ACC112 (cell line): ENCODE measurements around the gene CCNL2.
"Not testable (repeated sequence)": the region's sequence is repeated elsewhere in the genome, so short reads cannot be mapped to it uniquely, and the experiment has no call there.

ENCODE experiments used
- H2AFZ ChIP-seq: fragments of 200-600 bp; sonication (generic); one replicate; pipeline ENCODE4 v1.6.0; 2017; ENCODE audit warnings: antibody characterized with exemption, low read length; ENCODE audit not compliant: unreplicated experiment
- H3K27ac ChIP-seq: fragments of 200-600 bp; sonication (generic); 2 replicates; pipeline ENCODE4 v1.5.1; 2014; ENCODE audit warnings: low read depth, mild to moderate bottlenecking, antibody characterized with exemption, low read length, moderate library complexity
- H3K27me3 ChIP-seq: fragments of 200-600 bp; sonication (generic); 2 replicates; pipeline ENCODE4 v1.6.1; 2014; ENCODE audit warnings: mild to moderate bottlenecking, antibody characterized with exemption, low read length, moderate library complexity, mixed read lengths; ENCODE audit not compliant: insufficient read depth
- H3K36me3 ChIP-seq: fragments of 200-600 bp; sonication (generic); 2 replicates; pipeline ENCODE4 v1.6.1; 2016; ENCODE audit warnings: mild to moderate bottlenecking, antibody characterized with exemption, low read length, moderate library complexity, mixed read lengths; ENCODE audit not compliant: insufficient read depth
- H3K4me1 ChIP-seq: fragments of 200-600 bp; sonication (generic); one replicate; pipeline ENCODE4 v1.6.1; 2016; ENCODE audit warnings: low read length, mixed read lengths; ENCODE audit not compliant: insufficient read depth, unreplicated experiment, control insufficient read depth
- H3K4me3 ChIP-seq: fragments of 200-600 bp; sonication (generic); 2 replicates; pipeline ENCODE4 v1.5.1; 2014; ENCODE audit warnings: mild to moderate bottlenecking, low read depth, low read length
- H3K79me2 ChIP-seq: fragments of 200-600 bp; sonication (generic); one replicate; pipeline ENCODE4 v1.6.0; 2016; ENCODE audit warnings: low read length; ENCODE audit not compliant: control insufficient read depth, unreplicated experiment, insufficient read depth

CCNL2 gene

DNA sequence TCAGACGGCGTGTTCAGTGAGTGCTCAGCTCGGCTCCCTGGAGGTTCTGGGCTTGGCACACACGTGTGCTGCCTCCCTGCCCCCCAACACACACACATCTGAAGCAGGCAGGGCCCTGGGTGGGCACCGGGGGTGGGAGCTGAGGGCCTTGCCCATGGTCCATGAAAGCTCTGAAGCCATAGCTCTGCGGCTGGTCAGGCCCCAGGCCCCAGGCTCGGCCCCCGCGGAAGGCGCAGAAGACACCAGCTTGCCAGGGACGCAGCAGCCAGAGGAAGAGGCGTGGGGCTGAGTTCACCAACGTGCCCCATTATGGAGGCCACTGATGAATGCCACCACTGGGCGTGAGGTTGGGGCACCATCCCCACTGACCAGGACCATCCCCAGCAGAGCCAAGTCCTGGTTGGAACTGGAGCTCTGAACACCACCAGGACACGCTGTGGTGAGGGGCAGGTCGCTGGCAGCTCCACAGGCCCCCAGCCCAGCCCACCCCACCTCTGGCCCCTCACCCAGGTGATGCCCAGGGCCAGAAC lies 28.3 kb downstream of the CCNL2 start:
- Histone ChIP-seq H3K4me1 (peaks cover 20% of the 10 kb centered on the region), H3K79me2 (peaks cover 25% of the 10 kb centered on the region), H3K36me3 (no peaks in the 10 kb centered on the region; the same call in 1 of the 2 replicates), H2AFZ (no peak overlapping the region), H3K27me3 (no peaks in the 10 kb centered on the region), H3K4me3 (no peak overlapping the region), H3K27ac (no peak overlapping the region)

DNA sequence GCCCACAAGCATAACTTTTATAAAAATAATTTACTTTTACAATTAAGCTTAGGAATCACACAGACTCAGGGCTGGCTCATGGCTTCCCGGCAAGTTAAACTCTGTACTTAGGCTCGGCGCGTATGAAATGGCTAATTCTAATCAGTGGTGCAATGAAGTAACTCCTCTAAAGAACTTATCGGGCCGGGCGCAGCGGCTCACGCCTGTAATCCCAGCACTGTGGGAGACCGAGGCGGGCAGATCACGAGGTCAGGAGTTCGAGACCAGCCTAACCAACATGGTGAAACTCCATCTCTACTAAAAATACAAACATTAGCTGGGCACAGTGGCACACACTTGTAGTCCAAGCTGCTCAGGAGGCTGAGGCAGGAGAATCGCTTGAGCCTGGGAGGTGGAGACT lies 29.0 kb downstream of the CCNL2 start:
- Histone ChIP-seq H3K4me1 (peaks cover 20% of the 10 kb centered on the region), H3K79me2 (peaks cover 25% of the 10 kb centered on the region)
- not testable (repeated sequence) for H3K27ac ChIP-seq, H3K36me3 ChIP-seq, H3K27me3 ChIP-seq, H2AFZ ChIP-seq, H3K4me3 ChIP-seq

DNA sequence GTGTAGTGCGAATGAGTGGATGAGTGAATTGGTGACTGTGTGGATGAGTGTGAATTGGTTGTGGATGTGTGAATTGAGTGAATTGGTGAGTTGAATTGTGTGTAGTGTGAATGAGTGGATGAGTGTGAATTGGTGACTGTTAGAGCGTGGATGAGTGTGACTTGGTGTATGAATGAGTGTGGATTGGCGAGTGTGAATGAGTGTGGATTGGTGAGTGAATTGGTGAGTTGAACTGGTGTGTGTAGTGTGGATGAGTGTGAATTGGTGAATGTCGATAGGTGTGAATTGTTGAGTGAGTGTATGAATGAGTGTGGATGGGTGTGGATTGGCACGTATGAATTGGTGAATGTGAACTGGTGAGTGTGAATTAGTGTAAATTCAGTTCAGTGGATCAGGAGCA lies 31.8 kb downstream of the CCNL2 start:
- no peaks in the 10 kb centered on the region for H3K27me3 ChIP-seq
- H2AFZ ChIP-seq: no peak overlapping the region
- no peak overlapping the region for H3K4me3 ChIP-seq
- peaks cover 7% of the 10 kb centered on the region for H3K4me1 ChIP-seq
- H3K79me2 ChIP-seq: peaks cover 2% of the 10 kb centered on the region
- H3K36me3 ChIP-seq: no peaks in the 10 kb centered on the region; the same call in 1 of the 2 replicates
- H3K27ac ChIP-seq: no peak overlapping the region

DNA sequence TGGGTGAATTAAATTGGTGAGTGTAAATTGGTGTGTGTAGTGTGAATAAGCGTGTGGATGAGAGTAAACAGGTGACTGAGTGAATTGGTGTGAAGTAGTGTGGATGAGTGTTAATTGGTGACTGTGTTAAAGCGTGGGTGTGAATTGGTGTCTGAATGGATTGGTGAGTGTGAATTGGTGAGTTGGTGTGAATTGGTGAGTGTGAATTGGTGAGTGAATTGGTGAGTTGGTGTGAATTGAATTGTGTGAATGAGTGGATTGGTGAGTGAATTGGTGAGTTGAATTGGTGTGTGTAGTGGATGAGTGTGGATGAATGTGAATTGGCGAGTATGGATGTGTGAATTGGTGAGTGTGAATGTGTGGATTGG lies 32.5 kb downstream of the CCNL2 start:
- no peak overlapping the region for H3K27ac ChIP-seq
- no peak overlapping the region for H2AFZ ChIP-seq
- no peaks in the 10 kb centered on the region for H3K27me3 ChIP-seq
- H3K79me2 ChIP-seq: no peaks in the 10 kb centered on the region
- no peak overlapping the region for H3K4me3 ChIP-seq
- H3K4me1 ChIP-seq: peaks cover 8% of the 10 kb centered on the region
- H3K36me3 ChIP-seq: no peaks in the 10 kb centered on the region; the same call in 1 of the 2 replicates

DNA sequence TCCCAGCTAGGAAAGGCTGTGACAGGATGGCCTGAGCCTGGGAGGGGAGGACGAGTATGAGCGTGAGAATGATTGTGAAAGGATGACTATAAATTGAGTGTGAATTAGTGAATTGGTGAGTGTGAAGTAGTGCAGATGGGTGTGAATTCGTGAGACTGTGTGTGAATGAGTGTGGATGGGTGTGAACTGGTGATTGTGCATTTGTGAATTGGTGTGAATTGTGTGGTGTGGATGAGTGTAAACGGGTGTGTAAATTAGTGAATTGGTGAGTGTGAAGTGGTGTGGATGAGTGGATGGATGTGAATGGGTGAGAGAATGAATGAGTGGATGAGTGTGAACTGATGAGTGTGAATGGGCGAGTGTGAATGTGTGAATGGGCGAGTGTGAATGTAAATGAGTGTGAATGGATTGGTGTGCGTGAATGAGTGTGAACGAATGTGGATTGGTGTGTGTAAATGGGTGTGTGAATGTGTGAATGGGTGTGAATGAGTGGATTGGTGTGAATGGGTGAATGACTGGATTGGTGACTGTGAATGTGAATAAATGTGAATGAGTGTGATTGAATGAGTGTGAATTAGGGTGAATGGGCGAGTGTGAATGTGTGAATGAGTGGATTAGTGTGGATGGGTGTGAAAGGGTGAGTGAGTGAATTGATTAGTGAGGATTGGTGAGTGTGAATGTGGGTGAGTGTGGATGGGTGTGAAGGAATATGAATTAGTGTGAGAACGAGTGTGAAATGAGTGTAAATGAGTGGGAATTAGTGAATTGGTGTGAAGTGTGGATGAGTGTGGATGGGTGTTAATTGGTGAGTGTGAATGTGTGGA lies 33.0 kb downstream of the CCNL2 start:
- no peak overlapping the region for H3K4me3 ChIP-seq
- peaks cover 10% of the 10 kb centered on the region for H3K4me1 ChIP-seq
- no peaks in the 10 kb centered on the region for H3K79me2 ChIP-seq
- no peak overlapping the region for H3K27ac ChIP-seq
- H3K36me3 ChIP-seq: no peaks in the 10 kb centered on the region
- H3K27me3 ChIP-seq: no peaks in the 10 kb centered on the region
- H2AFZ ChIP-seq: no peak overlapping the region

DNA sequence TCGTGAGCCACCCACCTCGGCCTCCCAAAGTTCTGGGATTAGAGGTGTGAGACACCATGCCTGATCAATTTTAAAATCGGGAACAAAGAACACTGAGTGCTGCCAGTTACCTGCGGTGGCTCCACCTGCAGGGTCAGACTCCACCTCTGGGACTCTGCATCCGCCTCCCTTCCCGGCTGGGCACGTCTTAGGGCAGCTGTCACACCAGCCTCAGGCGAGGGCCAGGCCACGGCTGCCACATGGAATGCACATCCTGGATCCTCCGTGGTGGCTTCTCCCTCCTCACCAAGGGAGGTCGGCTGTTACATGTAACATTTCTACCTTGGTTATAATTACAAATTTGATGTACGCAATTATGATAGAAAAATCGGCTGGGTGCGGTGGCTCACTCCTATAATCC lies 34.9 kb downstream of the CCNL2 start:
- H3K27ac ChIP-seq: no peak overlapping the region
- no peaks in the 10 kb centered on the region for H3K27me3 ChIP-seq
- no peaks in the 10 kb centered on the region for H3K79me2 ChIP-seq
- H3K4me1 ChIP-seq: peaks cover 28% of the 10 kb centered on the region
- H3K4me3 ChIP-seq: no peak overlapping the region
- H3K36me3 ChIP-seq: no peaks in the 10 kb centered on the region
- H2AFZ ChIP-seq: no peak overlapping the region

DNA sequence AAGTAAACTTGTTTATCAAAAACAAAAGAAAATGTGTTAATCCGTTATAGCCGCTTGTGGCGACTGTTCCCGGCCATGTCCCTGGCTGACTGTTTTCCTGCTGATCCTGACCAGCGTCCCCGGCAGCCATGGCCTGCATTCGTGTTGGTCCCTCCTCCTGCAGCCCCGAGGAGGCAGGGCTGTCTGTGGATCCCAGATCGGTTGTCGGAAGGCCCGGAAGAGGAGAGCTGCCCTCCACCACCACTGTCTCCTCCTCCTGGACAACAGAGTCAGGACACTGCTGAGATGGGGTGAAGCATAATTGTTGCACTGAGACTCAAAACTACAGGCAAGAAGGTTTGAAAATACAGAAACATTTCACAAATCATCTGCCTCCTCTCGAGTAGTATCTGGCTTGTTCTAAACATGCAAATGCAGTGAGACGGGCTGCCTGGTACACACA lies 37.1 kb downstream of the CCNL2 start:
- Histone ChIP-seq H3K27ac (peak overlapping the region; percentile 29; the same call in 1 of the 2 replicates), H3K36me3 (no peaks in the 10 kb centered on the region), H2AFZ (peak overlapping the region; percentile 29), H3K4me1 (peaks cover 37% of the 10 kb centered on the region), H3K79me2 (peaks cover 6% of the 10 kb centered on the region), H3K4me3 (no peak overlapping the region), H3K27me3 (no peaks in the 10 kb centered on the region)

DNA sequence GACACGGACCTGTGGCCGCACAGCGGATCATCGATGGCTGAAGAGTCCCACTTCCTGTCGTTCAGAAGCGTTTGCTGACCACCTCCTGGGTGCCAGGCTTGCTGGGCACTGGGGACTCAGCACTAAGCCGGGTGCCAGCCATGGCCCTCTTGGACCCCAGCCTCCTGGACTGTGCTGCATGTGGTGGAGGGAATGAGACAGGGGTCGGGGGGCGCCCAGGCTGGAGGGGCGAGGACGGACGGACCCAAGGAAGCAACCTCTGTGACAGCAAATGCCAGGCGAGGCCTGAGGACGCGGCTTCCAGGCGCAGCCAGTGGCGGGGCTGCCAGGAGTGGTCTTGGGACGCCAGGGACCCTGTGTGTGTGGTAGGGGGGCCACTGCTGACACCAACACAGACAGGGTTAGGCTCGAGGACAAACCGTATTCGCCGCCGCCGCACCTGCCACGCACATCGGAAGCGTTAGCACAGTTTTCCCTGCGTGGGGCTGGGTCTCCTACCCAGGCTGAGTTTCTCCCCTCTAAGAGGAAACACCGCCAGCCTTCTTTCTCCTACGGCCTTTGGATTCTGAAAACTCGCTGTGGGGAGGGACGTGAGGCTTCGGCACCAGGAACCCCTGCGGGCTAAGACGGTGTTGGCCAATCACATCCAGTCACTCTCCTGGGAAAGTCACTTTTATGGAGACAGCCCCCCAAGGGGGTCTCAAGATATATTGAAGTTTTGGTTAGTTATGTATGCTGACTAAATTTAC lies 37.7 kb downstream of the CCNL2 start:
- no peaks in the 10 kb centered on the region for H3K36me3 ChIP-seq
- H3K27ac ChIP-seq: peak overlapping the region; percentile 29
- H3K4me3 ChIP-seq: peak overlapping the region; percentile 55; the same call in 1 of the 2 replicates
- H3K79me2 ChIP-seq: peaks cover 11% of the 10 kb centered on the region
- H2AFZ ChIP-seq: peak overlapping the region; percentile 29
- peaks cover 37% of the 10 kb centered on the region for H3K4me1 ChIP-seq
- H3K27me3 ChIP-seq: no peaks in the 10 kb centered on the region

DNA sequence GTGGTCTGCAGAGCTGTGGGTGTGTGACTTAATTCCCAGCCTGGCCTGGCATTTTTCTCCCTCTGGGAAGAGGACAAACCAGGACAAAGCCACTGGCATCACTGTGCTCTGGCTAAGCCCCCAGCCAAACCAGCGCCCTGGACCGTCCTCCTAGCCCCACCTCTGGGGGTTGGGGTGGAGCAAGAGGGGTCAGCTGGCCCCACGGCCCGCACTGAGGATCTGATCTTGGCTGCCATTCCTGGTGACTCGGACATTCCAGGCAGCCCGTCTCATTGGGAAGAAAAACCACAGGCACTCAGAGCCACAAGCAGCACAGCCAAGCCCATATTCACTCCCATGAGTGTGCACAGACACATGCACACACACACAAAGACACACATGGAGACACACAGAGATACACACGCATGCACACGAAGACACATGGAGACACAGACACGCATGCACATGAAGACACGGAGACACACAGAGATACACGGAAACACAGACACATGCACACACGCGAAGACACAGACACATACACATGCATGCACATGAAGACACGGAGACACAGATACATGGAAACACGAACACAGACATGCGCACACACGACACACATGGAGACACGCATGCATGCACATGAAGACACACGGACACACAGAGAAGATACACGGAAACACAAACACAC lies 38.5 kb downstream of the CCNL2 start:
- Histone ChIP-seq H3K36me3 (no peaks in the 10 kb centered on the region), H3K4me1 (peaks cover 41% of the 10 kb centered on the region), H3K27me3 (no peaks in the 10 kb centered on the region), H3K27ac (peak overlapping the region; percentile 93), H3K4me3 (peak overlapping the region; percentile 55), H2AFZ (no peak overlapping the region), H3K79me2 (peaks cover 17% of the 10 kb centered on the region)

DNA sequence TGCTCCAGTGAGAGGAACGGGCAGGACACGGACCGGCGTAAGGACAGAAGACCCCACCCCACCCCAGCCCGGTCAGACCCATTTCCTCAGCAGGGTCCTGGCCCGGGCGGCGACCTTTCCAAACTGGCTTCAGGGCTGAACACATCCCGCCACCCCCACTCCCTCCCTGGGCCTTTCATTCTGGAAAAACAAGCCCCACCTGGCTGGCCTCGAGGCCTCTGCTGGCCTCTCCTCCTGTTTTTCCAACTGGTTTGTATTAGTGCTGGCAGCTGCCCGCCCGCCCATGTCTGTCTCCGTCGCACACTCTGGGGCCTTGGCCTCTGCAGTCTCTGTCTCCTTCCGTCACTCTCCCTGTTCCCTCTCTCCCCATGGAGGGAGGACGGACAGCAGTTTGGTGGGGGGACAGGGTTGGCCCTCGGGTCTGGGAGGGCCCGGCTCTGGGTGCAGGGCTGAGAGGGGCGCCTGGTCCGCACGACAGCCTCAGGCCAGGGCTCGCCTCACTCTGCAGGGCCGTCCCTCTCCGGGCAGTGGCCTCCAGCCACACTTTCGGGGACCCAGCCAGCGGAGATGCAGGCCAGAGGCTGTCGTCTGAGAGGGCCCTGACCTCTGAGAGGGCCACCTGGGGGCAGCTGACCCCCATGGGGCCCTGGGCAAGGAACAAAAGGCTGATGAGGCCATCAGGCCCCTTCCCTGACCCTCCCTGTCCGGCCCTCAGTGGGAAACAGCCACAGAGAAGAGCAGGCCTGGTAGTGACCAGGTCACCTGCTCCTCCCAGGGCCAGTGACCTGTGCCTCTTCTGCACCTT lies 39.3 kb downstream of the CCNL2 start:
- H3K4me1 ChIP-seq: peaks cover 41% of the 10 kb centered on the region

More for the DNA sequence above, 39.3 kb downstream of the CCNL2 start:
- peak overlapping the region; percentile 38 for H3K4me3 ChIP-seq
- H2AFZ ChIP-seq: no peak overlapping the region
- H3K79me2 ChIP-seq: peaks cover 19% of the 10 kb centered on the region
- no peaks in the 10 kb centered on the region for H3K36me3 ChIP-seq
- peak overlapping the region; percentile 93 for H3K27ac ChIP-seq
- H3K27me3 ChIP-seq: no peaks in the 10 kb centered on the region
